Measurements from ENCODE around the gene CAMKMT.

Gene CAMKMT

DNA sequence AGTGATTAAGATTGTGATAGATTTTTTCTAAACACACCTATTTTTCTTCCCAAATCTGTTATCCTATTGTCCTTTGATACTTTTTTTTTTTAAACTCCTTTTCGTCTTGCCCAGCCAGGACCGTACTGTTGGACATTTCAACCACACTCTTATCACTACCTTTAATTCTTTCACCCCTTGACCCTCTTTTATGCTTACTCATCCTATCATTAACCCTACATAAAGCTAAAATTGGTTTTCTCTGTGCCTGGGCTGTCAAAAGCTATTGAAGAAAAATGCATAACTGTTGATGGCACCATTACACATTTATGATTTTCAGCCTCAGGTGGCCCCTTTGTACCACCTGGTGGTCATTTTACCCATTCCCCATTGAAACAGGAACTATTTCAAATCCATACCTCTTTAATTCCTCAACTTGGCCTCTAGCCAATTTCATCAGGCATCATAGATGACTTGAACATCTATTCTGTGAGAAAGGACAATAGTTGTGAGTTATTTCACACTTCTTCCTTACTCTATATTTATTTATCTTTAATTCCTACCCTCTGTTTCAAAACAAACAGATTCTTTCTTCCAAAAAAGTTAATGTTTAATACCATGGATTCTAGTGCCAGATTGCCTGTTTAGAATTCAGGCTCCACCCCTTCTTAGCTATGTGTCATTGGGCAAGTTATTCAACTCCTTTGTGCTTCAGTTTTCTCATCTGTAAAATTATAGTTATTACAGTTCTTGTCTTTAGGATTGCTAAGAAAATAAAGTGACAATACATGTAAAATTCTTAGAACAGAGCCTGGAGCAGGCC, 258.6 kb downstream of the CAMKMT start:
- H3K36me3 ChIP-seq (ENCODE audit: control insufficient read depth, insufficient read depth, low read length), result no peaks in the 10 kb centered on the region
- no peak overlapping the region for H3K27ac ChIP-seq (ENCODE audit: insufficient read depth, low read depth, low read length, poor library complexity, severe bottlenecking)
- peaks cover 7% of the 10 kb centered on the region for H3K4me1 ChIP-seq (ENCODE audit: control insufficient read depth, insufficient read depth, low read length)
- H3K4me3 ChIP-seq (ENCODE audit: insufficient read depth, low read depth, low read length), result no peak overlapping the region
- no peaks in the 10 kb centered on the region for H3K27me3 ChIP-seq (ENCODE audit: control insufficient read depth, insufficient read depth, low read length, poor library complexity, severe bottlenecking)
- no peaks in the 10 kb centered on the region for H3K9me3 ChIP-seq (ENCODE audit: control insufficient read depth, low read length)
- 89 to 97% methylated on average over 2 of the region's 2 CpGs for WGBS, 2 experiments

GRCh38 chr2:44623622-44624351, 262.0 kb downstream of the CAMKMT start:
- Histone ChIP-seq H3K4me3 (ENCODE audit: insufficient read depth, low read depth, low read length) (no peak overlapping the region), H3K36me3 (ENCODE audit: control insufficient read depth, insufficient read depth, low read length) (no peaks in the 10 kb centered on the region), H3K4me1 (ENCODE audit: control insufficient read depth, insufficient read depth, low read length) (no peaks in the 10 kb centered on the region), H3K9me3 (ENCODE audit: control insufficient read depth, low read length) (no peaks in the 10 kb centered on the region), H3K27me3 (ENCODE audit: control insufficient read depth, insufficient read depth, low read length, poor library complexity, severe bottlenecking) (no peaks in the 10 kb centered on the region), H3K27ac (ENCODE audit: insufficient read depth, low read depth, low read length, poor library complexity, severe bottlenecking) (no peak overlapping the region)

- no peaks in the 10 kb centered on the region for H3K36me3 ChIP-seq (ENCODE audit: control insufficient read depth, insufficient read depth, low read length)
- no peak overlapping the region for H3K27ac ChIP-seq (ENCODE audit: insufficient read depth, low read depth, low read length, poor library complexity, severe bottlenecking)
- H3K9me3 ChIP-seq (ENCODE audit: control insufficient read depth, low read length), result no peaks in the 10 kb centered on the region
- no peaks in the 10 kb centered on the region for H3K4me1 ChIP-seq (ENCODE audit: control insufficient read depth, insufficient read depth, low read length)
- WGBS, 2 experiments, result 100% methylated on average over 1 of the region's 1 CpG
- H3K4me3 ChIP-seq (ENCODE audit: insufficient read depth, low read depth, low read length), result no peak overlapping the region
- H3K27me3 ChIP-seq (ENCODE audit: control insufficient read depth, insufficient read depth, low read length, poor library complexity, severe bottlenecking), result no peaks in the 10 kb centered on the region
Measured at GRCh38 chr2:44628297-44628696, 266.6 kb downstream of the CAMKMT start.

- Histone ChIP-seq H3K4me1 (ENCODE audit: control insufficient read depth, insufficient read depth, low read length) (no peaks in the 10 kb centered on the region), H3K9me3 (ENCODE audit: control insufficient read depth, low read length) (no peaks in the 10 kb centered on the region), H3K27me3 (ENCODE audit: control insufficient read depth, insufficient read depth, low read length, poor library complexity, severe bottlenecking) (no peaks in the 10 kb centered on the region), H3K36me3 (ENCODE audit: control insufficient read depth, insufficient read depth, low read length) (no peaks in the 10 kb centered on the region), H3K4me3 (ENCODE audit: insufficient read depth, low read depth, low read length) (no peak overlapping the region), H3K27ac (ENCODE audit: insufficient read depth, low read depth, low read length, poor library complexity, severe bottlenecking) (no peak overlapping the region)
- 93 to 100% methylated on average over 2 to 3 of the region's 4 CpGs for WGBS, 2 experiments
Measured at GRCh38 chr2:44632931-44633689, 271.4 kb downstream of the CAMKMT start.

- Histone ChIP-seq H3K4me3 (ENCODE audit: insufficient read depth, low read depth, low read length) (no peak overlapping the region), H3K27ac (ENCODE audit: insufficient read depth, low read depth, low read length, poor library complexity, severe bottlenecking) (no peak overlapping the region), H3K36me3 (ENCODE audit: control insufficient read depth, insufficient read depth, low read length) (no peaks in the 10 kb centered on the region), H3K4me1 (ENCODE audit: control insufficient read depth, insufficient read depth, low read length) (peaks cover 5% of the 10 kb centered on the region), H3K27me3 (ENCODE audit: control insufficient read depth, insufficient read depth, low read length, poor library complexity, severe bottlenecking) (no peaks in the 10 kb centered on the region), H3K9me3 (ENCODE audit: control insufficient read depth, low read length) (no peaks in the 10 kb centered on the region)
- 97% methylated on average over 2 of the region's 2 CpGs; no CpG with 5 or more reads in 1 of the 2 experiments for WGBS, 2 experiments
Measured at GRCh38 chr2:44635725-44636124, 274.0 kb downstream of the CAMKMT start.

DNA sequence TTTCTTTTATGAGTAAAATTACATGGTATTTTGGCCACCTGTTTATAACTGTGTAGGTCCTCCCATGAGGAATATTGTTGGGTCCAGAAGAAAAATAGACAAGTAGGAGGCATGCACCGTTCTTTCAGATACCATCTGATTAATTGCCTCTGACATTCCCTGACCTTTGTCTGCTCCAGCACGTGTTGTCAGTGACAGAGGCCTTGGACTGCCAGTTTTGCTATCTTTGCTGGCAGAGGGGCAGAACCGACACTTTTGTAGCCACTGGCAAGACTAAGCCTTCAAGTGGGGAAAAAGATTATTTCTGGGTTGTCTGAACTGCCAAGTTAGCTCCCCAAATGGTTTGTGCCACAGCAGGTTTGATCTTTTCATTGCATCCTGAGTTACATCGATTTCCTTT, 276.9 kb downstream of the CAMKMT start:
- no peaks in the 10 kb centered on the region for H3K27me3 ChIP-seq (ENCODE audit: control insufficient read depth, insufficient read depth, low read length, poor library complexity, severe bottlenecking)
- no peaks in the 10 kb centered on the region for H3K36me3 ChIP-seq (ENCODE audit: control insufficient read depth, insufficient read depth, low read length)
- H3K4me1 ChIP-seq (ENCODE audit: control insufficient read depth, insufficient read depth, low read length), result peaks cover 5% of the 10 kb centered on the region
- WGBS, 2 experiments, result 59 to 64% methylated on average over 4 of the region's 4 CpGs
- H3K4me3 ChIP-seq (ENCODE audit: insufficient read depth, low read depth, low read length), result no peak overlapping the region
- no peaks in the 10 kb centered on the region for H3K9me3 ChIP-seq (ENCODE audit: control insufficient read depth, low read length)
- H3K27ac ChIP-seq (ENCODE audit: insufficient read depth, low read depth, low read length, poor library complexity, severe bottlenecking), result no peak overlapping the region

GRCh38 chr2:44639399-44639798, 277.7 kb downstream of the CAMKMT start:
- Histone ChIP-seq H3K27me3 (ENCODE audit: control insufficient read depth, insufficient read depth, low read length, poor library complexity, severe bottlenecking) (no peaks in the 10 kb centered on the region), H3K9me3 (ENCODE audit: control insufficient read depth, low read length) (no peaks in the 10 kb centered on the region), H3K4me3 (ENCODE audit: insufficient read depth, low read depth, low read length) (no peak overlapping the region), H3K4me1 (ENCODE audit: control insufficient read depth, insufficient read depth, low read length) (peaks cover 5% of the 10 kb centered on the region), H3K27ac (ENCODE audit: insufficient read depth, low read depth, low read length, poor library complexity, severe bottlenecking) (no peak overlapping the region), H3K36me3 (ENCODE audit: control insufficient read depth, insufficient read depth, low read length) (no peaks in the 10 kb centered on the region)
- WGBS, 2 experiments, result 95 to 96% methylated on average over 2 of the region's 2 CpGs

DNA sequence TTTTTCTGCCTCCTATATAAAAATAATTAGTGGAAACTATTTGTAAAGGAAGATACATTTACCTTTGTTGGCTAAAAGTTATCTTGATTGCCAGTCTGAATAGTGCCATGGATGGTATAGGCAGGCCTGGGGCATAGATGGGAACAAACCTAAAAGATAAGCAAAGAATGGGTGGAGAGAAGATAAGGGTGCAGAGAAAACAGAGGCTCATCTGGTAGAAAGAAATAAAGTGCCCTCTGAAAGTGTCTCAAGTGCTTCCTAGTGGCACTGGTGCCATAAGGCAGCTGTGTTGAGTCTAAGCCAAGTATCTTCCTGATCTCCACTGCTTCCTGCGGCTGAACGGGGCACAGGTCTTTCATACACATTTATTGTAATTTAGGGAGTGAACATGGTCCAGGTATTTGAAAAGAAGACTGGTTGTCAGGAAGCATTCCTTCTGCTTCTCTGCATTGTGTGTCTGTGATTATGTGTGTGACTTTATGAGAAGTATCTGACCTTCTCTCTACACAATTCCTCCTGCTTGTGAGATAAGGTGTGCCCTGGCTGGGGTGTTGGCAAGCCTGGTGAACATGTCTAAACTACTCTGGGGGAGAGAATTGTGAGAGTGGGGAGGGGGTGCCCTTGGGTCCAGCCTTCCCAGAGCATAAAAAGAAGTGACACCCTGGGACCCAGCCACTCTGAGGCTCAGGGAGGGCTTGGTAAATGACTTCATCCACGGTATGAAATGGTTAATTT, 280.5 kb downstream of the CAMKMT start:
- H3K36me3 ChIP-seq (ENCODE audit: control insufficient read depth, insufficient read depth, low read length), result no peaks in the 10 kb centered on the region
- no peaks in the 10 kb centered on the region for H3K27me3 ChIP-seq (ENCODE audit: control insufficient read depth, insufficient read depth, low read length, poor library complexity, severe bottlenecking)
- no peak overlapping the region for H3K27ac ChIP-seq (ENCODE audit: insufficient read depth, low read depth, low read length, poor library complexity, severe bottlenecking)
- 98 to 100% methylated on average over 3 of the region's 3 CpGs for WGBS, 2 experiments
- H3K9me3 ChIP-seq (ENCODE audit: control insufficient read depth, low read length), result no peaks in the 10 kb centered on the region
- no peak overlapping the region for H3K4me3 ChIP-seq (ENCODE audit: insufficient read depth, low read depth, low read length)
- peaks cover 5% of the 10 kb centered on the region for H3K4me1 ChIP-seq (ENCODE audit: control insufficient read depth, insufficient read depth, low read length)

- H3K4me3 ChIP-seq (ENCODE audit: insufficient read depth, low read depth, low read length), result no peak overlapping the region
- H3K27ac ChIP-seq (ENCODE audit: insufficient read depth, low read depth, low read length, poor library complexity, severe bottlenecking), result no peak overlapping the region
- no peaks in the 10 kb centered on the region for H3K36me3 ChIP-seq (ENCODE audit: control insufficient read depth, insufficient read depth, low read length)
- no peaks in the 10 kb centered on the region for H3K27me3 ChIP-seq (ENCODE audit: control insufficient read depth, insufficient read depth, low read length, poor library complexity, severe bottlenecking)
- no peaks in the 10 kb centered on the region for H3K9me3 ChIP-seq (ENCODE audit: control insufficient read depth, low read length)
- H3K4me1 ChIP-seq (ENCODE audit: control insufficient read depth, insufficient read depth, low read length), result no peaks in the 10 kb centered on the region
- WGBS, 2 experiments, result 100% methylated on average over 2 of the region's 2 CpGs
Measured at GRCh38 chr2:44645937-44646336, 284.2 kb downstream of the CAMKMT start.

Measured in ectodermal cell (in vitro differentiated cells).